Natural killer cell (primary cell): ENCODE measurements around the gene PRKN. TPM values are rescaled to one million over a fixed set of nuclear protein-coding genes. Genes with fewer than 3 reads are reported as not detected.

Source experiments
- ATAC-seq, 3 donors: fragments of 150-1000 bp in 2 of 3; fragments of 200-7000 bp in 1 of 3; cut with Tn5 transposase; 1 replicate in 1 of 3; 2 replicates in 2 of 3; pipeline ENCODE4 v1.10.0; 2021; ENCODE audit warnings: mild to moderate bottlenecking in 2 of 3, moderate library complexity in 2 of 3
- DNase-seq, 2 donors: peaks; one replicate each; pipeline versions ENCODE4 v3.0.0 to v3.0.0-alpha.2; 2013 to 2021; ENCODE audit warnings: mixed read lengths in 1 of 2
- H3K27ac ChIP-seq: one replicate; pipeline ENCODE4 v1.5.1; 2013; ENCODE audit warnings: mild to moderate bottlenecking, low read length
- H3K27me3 ChIP-seq: one replicate; pipeline ENCODE4 v1.6.1; 2013; ENCODE audit warnings: low read length; ENCODE audit not compliant: control insufficient read depth, insufficient read depth
- H3K36me3 ChIP-seq: one replicate; pipeline ENCODE4 v1.6.1; 2013; ENCODE audit warnings: low read length; ENCODE audit not compliant: control insufficient read depth, insufficient read depth
- H3K4me1 ChIP-seq: one replicate; pipeline ENCODE4 v1.6.1; 2013; ENCODE audit warnings: low read length; ENCODE audit not compliant: control insufficient read depth, insufficient read depth
- H3K4me3 ChIP-seq: one replicate; pipeline ENCODE4 v1.5.1; 2013; ENCODE audit warnings: low read length
- H3K9me3 ChIP-seq: one replicate; pipeline ENCODE4 v1.6.1; 2013; ENCODE audit warnings: low read length; ENCODE audit not compliant: control insufficient read depth, insufficient read depth
- H3K27ac Mint-ChIP-seq, 2 donors: one replicate each; pipeline ENCODE4 v1.8.0; 2022; ENCODE audit warnings: mild to moderate bottlenecking in 2 of 2, mixed read lengths in 2 of 2, moderate library complexity in 1 of 2
- H3K27me3 Mint-ChIP-seq, 2 donors: one replicate each; pipeline ENCODE4 v1.8.0; 2022; ENCODE audit warnings: low read depth in 2 of 2, mixed read lengths in 2 of 2
- H3K36me3 Mint-ChIP-seq: one replicate; pipeline ENCODE4 v1.8.0; 2022; ENCODE audit warnings: mixed read lengths
- H3K4me1 Mint-ChIP-seq, 2 donors: one replicate each; pipeline ENCODE4 v1.8.0; 2022; ENCODE audit warnings: mixed read lengths in 2 of 2
- H3K4me3 Mint-ChIP-seq: one replicate; pipeline ENCODE4 v1.8.0; 2022; ENCODE audit warnings: mild to moderate bottlenecking, moderate library complexity, mixed read lengths
- H3K9me3 Mint-ChIP-seq, 2 donors: one replicate each; pipeline ENCODE4 v1.8.0; 2022; ENCODE audit warnings: mixed read lengths in 2 of 2
- WGBS: methylation state at CpG from one replicate; pipeline ENCODE4 v1.1.7; 2013; ENCODE audit warnings: missing lambda C conversion rate; ENCODE audit not compliant: insufficient coverage; 5-methylcytosine and 5-hydroxymethylcytosine counted together
- intact Hi-C: fragments of 100-400 bp; cut with micrococcal nuclease; formaldehyde crosslinking; loops from one replicate; pipeline ENCODE4 v1.14.2; 2022
- total RNA-seq, 4 donors: library from RNA; stranded (reverse); fragments of 120-200 nt in 1 of 4; gene quantifications; one replicate each; pipeline versions ENCODE4 v1.2.3 to v1.2.4, GENCODE V29; 2013 to 2022
- TF ChIP-seq, protein P1 (sequence below): fragments of 200-600 bp; IDR thresholded peaks from one replicate; pipeline ENCODE4 v1.8.0; 2022; ENCODE audit warnings: antibody characterized with exemption

The PRKN gene
- total RNA-seq, 3 donors from 2014 or later (not counting 1 experiment from before 2014, with no cell fraction given): 1.4 to 1.9 (median 1.9) TPM

- Mint-ChIP-seq H3K27ac (no peak overlapping the region), H3K36me3 (no peaks in the 10 kb centered on the region), H3K4me3 (no peak overlapping the region), H3K9me3 (no peaks in the 10 kb centered on the region), H3K27me3 (peaks cover 5 to 16% of the 10 kb centered on the region in 2 donors), H3K4me1 (peaks cover 0 to 7% of the 10 kb centered on the region in 2 donors)
- WGBS: 86% methylated on average over 2 of the region's 2 CpGs
- TF ChIP-seq, protein P1, sequence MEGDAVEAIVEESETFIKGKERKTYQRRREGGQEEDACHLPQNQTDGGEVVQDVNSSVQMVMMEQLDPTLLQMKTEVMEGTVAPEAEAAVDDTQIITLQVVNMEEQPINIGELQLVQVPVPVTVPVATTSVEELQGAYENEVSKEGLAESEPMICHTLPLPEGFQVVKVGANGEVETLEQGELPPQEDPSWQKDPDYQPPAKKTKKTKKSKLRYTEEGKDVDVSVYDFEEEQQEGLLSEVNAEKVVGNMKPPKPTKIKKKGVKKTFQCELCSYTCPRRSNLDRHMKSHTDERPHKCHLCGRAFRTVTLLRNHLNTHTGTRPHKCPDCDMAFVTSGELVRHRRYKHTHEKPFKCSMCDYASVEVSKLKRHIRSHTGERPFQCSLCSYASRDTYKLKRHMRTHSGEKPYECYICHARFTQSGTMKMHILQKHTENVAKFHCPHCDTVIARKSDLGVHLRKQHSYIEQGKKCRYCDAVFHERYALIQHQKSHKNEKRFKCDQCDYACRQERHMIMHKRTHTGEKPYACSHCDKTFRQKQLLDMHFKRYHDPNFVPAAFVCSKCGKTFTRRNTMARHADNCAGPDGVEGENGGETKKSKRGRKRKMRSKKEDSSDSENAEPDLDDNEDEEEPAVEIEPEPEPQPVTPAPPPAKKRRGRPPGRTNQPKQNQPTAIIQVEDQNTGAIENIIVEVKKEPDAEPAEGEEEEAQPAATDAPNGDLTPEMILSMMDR: no peak
- no peaks in the 10 kb centered on the region for H3K9me3 ChIP-seq
- no peak for ATAC-seq
- intact Hi-C loops: no loop called here
- no peaks in the 10 kb centered on the region for H3K36me3 ChIP-seq
- no peak for DNase-seq
- H3K27ac ChIP-seq: no peak overlapping the region
- no peaks in the 10 kb centered on the region for H3K27me3 ChIP-seq
- H3K4me3 ChIP-seq: no peak overlapping the region
- H3K4me1 ChIP-seq: no peaks in the 10 kb centered on the region
Observed at GRCh38 chr6:162702446-162702845, 25.1 kb downstream of the PRKN start.

GRCh38 chr6:162701551-162701950, 26.0 kb downstream of the PRKN start:
- peaks cover 5 to 16% of the 10 kb centered on the region in 2 donors for H3K27me3 Mint-ChIP-seq
- no peaks in the 10 kb centered on the region for H3K9me3 ChIP-seq
- H3K4me1 ChIP-seq: no peaks in the 10 kb centered on the region
- no peak overlapping the region for H3K4me3 ChIP-seq
- H3K27ac ChIP-seq: no peak overlapping the region
- no peaks in the 10 kb centered on the region for H3K9me3 Mint-ChIP-seq
- H3K4me1 Mint-ChIP-seq: peaks cover 0 to 6% of the 10 kb centered on the region in 2 donors
- ATAC-seq: no peak
- H3K27me3 ChIP-seq: no peaks in the 10 kb centered on the region
- TF ChIP-seq, protein P1: no peak
- intact Hi-C loops: no loop called here
- no peak overlapping the region for H3K4me3 Mint-ChIP-seq
- no peak for DNase-seq
- H3K27ac Mint-ChIP-seq: no peak overlapping the region
- H3K36me3 Mint-ChIP-seq: no peaks in the 10 kb centered on the region
- WGBS: no CpG with 5 or more reads among the region's 1 CpG
- H3K36me3 ChIP-seq: no peaks in the 10 kb centered on the region

GRCh38 chr6:162700966-162701365, 26.6 kb downstream of the PRKN start:
- intact Hi-C loops: no loop called here
- Mint-ChIP-seq H3K27ac (no peak overlapping the region), H3K27me3 (peaks cover 2 to 16% of the 10 kb centered on the region in 2 donors), H3K4me3 (no peak overlapping the region), H3K9me3 (no peaks in the 10 kb centered on the region), H3K4me1 (no peaks in the 10 kb centered on the region), H3K36me3 (no peaks in the 10 kb centered on the region)
- H3K4me3 ChIP-seq: no peak overlapping the region
- H3K36me3 ChIP-seq: no peaks in the 10 kb centered on the region
- TF ChIP-seq, protein P1: no peak
- no peaks in the 10 kb centered on the region for H3K9me3 ChIP-seq
- no peak overlapping the region for H3K27ac ChIP-seq
- ATAC-seq (no peak), DNase-seq (no peak)
- WGBS: 53% methylated on average over 1 of the region's 3 CpGs
- no peaks in the 10 kb centered on the region for H3K4me1 ChIP-seq
- H3K27me3 ChIP-seq: no peaks in the 10 kb centered on the region

DNA sequence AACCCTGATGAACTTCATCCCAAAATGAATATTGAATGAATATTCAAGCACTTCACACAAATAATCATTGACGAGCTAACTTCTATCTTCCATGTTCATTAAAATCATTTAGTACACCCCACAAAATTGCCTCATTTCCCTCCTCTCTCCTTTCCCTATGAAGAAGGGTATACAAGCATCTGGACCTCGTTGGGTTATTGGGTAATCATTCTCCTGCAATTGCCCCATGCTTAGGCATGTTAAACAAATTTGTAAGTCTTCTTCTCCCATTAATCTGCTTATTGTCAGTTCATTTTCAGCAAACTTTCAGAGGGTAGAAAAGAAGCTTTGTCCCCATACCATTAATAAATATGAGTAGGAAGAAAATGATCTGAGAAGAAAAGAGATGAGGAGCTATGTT, 27.6 kb downstream of the PRKN start:
- WGBS: 71% methylated on average over 2 of the region's 2 CpGs
- no peak for ATAC-seq

More for the DNA sequence above, 27.6 kb downstream of the PRKN start:
- intact Hi-C loops: no loop called here
- Histone ChIP-seq H3K9me3 (no peaks in the 10 kb centered on the region), H3K36me3 (no peaks in the 10 kb centered on the region), H3K27ac (no peak overlapping the region), H3K4me3 (no peak overlapping the region), H3K27me3 (no peaks in the 10 kb centered on the region), H3K4me1 (no peaks in the 10 kb centered on the region)
- Mint-ChIP-seq H3K27ac (no peak overlapping the region), H3K36me3 (no peaks in the 10 kb centered on the region), H3K9me3 (no peaks in the 10 kb centered on the region), H3K4me1 (no peaks in the 10 kb centered on the region), H3K27me3 (peaks cover 2 to 16% of the 10 kb centered on the region in 2 donors), H3K4me3 (no peak overlapping the region)
- no peak for DNase-seq
- TF ChIP-seq, protein P1: no peak
